ENCODE data around the gene BRINP2.

DNA sequence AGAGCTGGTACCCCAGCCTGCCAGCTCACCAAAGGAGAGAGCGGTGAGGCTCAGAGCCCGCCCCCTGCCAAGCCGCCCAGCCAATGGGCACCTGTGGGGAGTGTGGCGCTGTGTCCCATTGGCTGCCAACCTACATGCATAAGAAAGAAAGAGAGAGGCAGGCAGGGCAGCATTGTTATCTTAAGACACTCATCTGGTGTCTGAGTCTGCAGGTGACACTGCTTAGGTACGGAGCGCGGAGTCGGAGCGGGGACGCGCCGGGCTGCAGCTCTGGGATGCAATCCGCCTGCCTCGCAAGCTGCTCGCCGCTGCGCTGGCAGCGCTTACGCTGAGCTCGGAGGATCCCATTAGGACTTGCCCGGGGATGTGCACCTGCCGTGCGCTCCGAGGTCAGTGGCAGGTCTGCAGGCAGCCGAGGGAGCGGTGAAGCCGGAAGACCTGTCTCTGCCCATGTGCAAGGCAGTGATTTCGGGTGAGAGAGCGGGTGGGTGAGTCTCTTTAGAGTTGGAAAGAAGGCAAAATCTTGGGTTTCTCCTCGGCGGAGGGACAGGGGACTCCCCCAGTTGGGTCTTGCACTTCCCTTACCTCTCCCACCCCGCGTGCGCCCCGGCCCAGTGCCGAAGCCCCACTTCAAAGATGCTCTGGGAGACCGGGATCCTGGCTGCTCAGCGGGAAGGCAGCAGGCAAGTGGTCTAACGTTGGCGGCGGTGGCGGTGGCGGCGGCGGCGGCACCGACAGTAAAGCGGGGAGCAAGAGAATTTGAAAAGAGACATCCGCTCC lies at the start of gene BRINP2:
- TF ChIP-seq, protein P1, sequence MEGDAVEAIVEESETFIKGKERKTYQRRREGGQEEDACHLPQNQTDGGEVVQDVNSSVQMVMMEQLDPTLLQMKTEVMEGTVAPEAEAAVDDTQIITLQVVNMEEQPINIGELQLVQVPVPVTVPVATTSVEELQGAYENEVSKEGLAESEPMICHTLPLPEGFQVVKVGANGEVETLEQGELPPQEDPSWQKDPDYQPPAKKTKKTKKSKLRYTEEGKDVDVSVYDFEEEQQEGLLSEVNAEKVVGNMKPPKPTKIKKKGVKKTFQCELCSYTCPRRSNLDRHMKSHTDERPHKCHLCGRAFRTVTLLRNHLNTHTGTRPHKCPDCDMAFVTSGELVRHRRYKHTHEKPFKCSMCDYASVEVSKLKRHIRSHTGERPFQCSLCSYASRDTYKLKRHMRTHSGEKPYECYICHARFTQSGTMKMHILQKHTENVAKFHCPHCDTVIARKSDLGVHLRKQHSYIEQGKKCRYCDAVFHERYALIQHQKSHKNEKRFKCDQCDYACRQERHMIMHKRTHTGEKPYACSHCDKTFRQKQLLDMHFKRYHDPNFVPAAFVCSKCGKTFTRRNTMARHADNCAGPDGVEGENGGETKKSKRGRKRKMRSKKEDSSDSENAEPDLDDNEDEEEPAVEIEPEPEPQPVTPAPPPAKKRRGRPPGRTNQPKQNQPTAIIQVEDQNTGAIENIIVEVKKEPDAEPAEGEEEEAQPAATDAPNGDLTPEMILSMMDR (IDR thresholded peaks at IDR 0.05; ENCODE audit: low read length): no peak
- TF ChIP-seq EZH2 (IDR thresholded peaks at IDR 0.05; ENCODE audit: borderline replicate concordance, low read length): no peak
